ENCODE data around the gene DYNLL1. TPM values are rescaled to one million over a fixed set of nuclear protein-coding genes. Genes with fewer than 3 reads are reported as not detected.
A peak's percentile ranks its signal among the peaks of the same experiment; 100 is the strongest.

DYNLL1 gene
- total RNA-seq, 2 donors from 2014 or later, result 166 to 303 TPM

DNA sequence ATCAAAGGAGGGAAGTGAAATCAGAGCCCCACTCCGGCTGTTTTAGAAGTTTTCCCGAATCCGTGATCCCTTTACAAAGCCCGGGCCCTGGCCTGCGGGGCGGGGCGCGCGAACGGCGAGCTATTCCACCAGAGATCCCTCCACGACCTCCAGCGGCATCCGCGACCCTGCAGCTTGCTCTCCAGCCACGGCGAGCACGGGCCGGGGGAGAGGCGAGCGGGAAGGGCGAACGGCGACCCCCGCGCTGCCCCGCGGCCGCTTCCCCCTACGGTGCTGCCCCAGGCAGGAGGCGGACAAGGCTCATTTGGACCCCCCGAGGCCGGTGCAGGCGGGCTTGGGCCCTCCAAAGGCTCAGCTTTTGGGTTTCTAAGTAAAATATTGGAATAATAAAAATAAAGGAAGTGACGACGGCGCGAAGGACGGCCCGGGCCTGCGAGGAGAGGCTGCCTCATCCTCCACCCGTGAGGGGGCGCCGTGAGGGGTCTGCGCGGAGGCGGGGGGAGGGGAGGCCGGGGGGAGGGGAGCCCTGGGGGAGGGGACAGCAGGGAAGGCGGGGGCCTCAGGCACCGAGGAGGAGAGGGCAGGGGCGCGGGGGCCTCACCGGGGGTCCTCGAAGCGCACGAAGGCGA, 27.0 kb upstream of the DYNLL1 start:
- peak; percentile 15 for DNase-seq (ENCODE audit: low spot score)
- peak overlapping the region; percentile 86 to 92 for H3K27ac ChIP-seq
- H3K4me1 ChIP-seq (replicated peaks), result peaks cover under 1% of the 10 kb centered on the region
- no peaks in the 10 kb centered on the region for H3K27me3 ChIP-seq (replicated peaks; ENCODE audit: insufficient read depth)
- peak overlapping the region; percentile 84 to 92 for H3K4me3 ChIP-seq
- intact Hi-C loops (cut with DNase I), result no loop called here
- peak in 1 of 4 experiments; percentile 9 for TF ChIP-seq CTCF (IDR thresholded peaks at IDR 0.05)
- no peak for TF ChIP-seq POLR2AphosphoS5 (IDR thresholded peaks at IDR 0.05)
- H3K36me3 ChIP-seq, result peaks cover 0 to 6% of the 10 kb centered on the region in 2 donors
- no peaks in the 10 kb centered on the region for H3K9me3 ChIP-seq
- WGBS, result under 1% methylated on average over 55 of the region's 57 CpGs

GRCh38 chr12:120469450-120470149, 26.3 kb upstream of the DYNLL1 start, which contains the start of gene SRSF9:
SRSF9 (minus strand) TSS chr12:120469748; CDS start chr12:120469609, 139 bp downstream.
- Histone ChIP-seq H3K4me1 (replicated peaks) (peaks cover 5% of the 10 kb centered on the region), H3K27ac (peak within 1 kb of the TSS; percentile 86 to 92), H3K9me3 (no peaks in the 10 kb centered on the region), H3K36me3 (peaks cover 0 to 3% of the 10 kb centered on the region in 2 donors), H3K4me3 (peak within 1 kb of the TSS; percentile 84 to 92), H3K27me3 (replicated peaks; ENCODE audit: insufficient read depth) (no peaks in the 10 kb centered on the region)
- intact Hi-C loops (cut with DNase I), result no loop called here
- TF ChIP-seq POLR2A (IDR thresholded peaks at IDR 0.05) (peak; percentile 76), POLR2AphosphoS5 (IDR thresholded peaks at IDR 0.05) (peak; percentile 91), CTCF (IDR thresholded peaks at IDR 0.05) (peak; percentile 81 to 95 (median 92))
- WGBS, result under 1% methylated on average over 88 of the region's 88 CpGs
- DNase-seq (ENCODE audit: low spot score), result peak; percentile 93

GRCh38 chr12:120470150-120470784, 25.6 kb upstream of the DYNLL1 start:
- Histone ChIP-seq H3K27me3 (replicated peaks; ENCODE audit: insufficient read depth) (no peaks in the 10 kb centered on the region), H3K4me1 (replicated peaks) (peaks cover 5% of the 10 kb centered on the region), H3K9me3 (no peaks in the 10 kb centered on the region), H3K4me3 (peak overlapping the region; percentile 84 to 92), H3K36me3 (no peaks in the 10 kb centered on the region), H3K27ac (peak overlapping the region; percentile 86 to 92)
- WGBS, result 64% methylated on average over 26 of the region's 26 CpGs
- TF ChIP-seq POLR2AphosphoS5 (IDR thresholded peaks at IDR 0.05) (no peak), CTCF (IDR thresholded peaks at IDR 0.05) (no peak), POLR2A (IDR thresholded peaks at IDR 0.05) (no peak)
- intact Hi-C loops (cut with DNase I), result no loop called here
- DNase-seq (ENCODE audit: low spot score), result no peak

- intact Hi-C loops (cut with DNase I), result no loop called here
- no peaks in the 10 kb centered on the region for H3K9me3 ChIP-seq
- H3K4me1 ChIP-seq (replicated peaks), result peaks cover 5% of the 10 kb centered on the region
- DNase-seq (ENCODE audit: low spot score), result no peak
- no peak overlapping the region for H3K4me3 ChIP-seq
- H3K27ac ChIP-seq, result no peak overlapping the region
- no peaks in the 10 kb centered on the region for H3K36me3 ChIP-seq
- TF ChIP-seq POLR2A (IDR thresholded peaks at IDR 0.05), result no peak
- TF ChIP-seq POLR2AphosphoS5 (IDR thresholded peaks at IDR 0.05), result no peak
- no peak for TF ChIP-seq CTCF (IDR thresholded peaks at IDR 0.05)
- no peaks in the 10 kb centered on the region for H3K27me3 ChIP-seq (replicated peaks; ENCODE audit: insufficient read depth)
Observed at GRCh38 chr12:120472521-120472920, 23.4 kb upstream of the DYNLL1 start.
